ENCODE results near the gene ANTXR1.

DNA sequence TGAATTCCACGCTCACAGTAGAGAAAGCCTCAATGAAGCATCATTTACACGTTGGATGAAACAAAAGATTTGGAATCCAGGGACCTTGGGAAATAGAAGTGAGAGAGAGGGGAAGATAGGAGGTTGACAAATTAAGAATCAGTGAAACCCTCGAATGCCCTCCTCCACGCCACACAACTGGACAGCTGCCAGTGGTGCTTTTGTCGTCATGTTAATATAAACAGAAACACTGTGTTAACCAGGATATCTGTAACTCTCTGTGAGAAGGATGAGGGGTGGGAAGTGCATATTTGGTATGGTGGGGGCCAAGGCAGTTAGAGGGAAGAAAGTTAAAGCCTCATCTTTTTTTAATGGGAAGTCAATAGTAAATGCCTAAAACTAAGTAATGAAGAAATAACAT is 265.4 kb downstream of the ANTXR1 start:
- no peak for TF ChIP-seq POLR2A (IDR thresholded peaks at IDR 0.05; ENCODE audit: low read depth, low read length)
- no peak for TF ChIP-seq PAX5 (IDR thresholded peaks at IDR 0.05; ENCODE audit: insufficient read depth, low read length, severe bottlenecking)
